Mesodermal cell (in vitro differentiated cells): ENCODE measurements around the gene MPPED1.

ENCODE experiments used
- H3K27ac ChIP-seq: 2 replicates; pipeline ENCODE4 v1.7.0; 2013; ENCODE audit warnings: mild to moderate bottlenecking, low read depth, low read length, moderate library complexity; ENCODE audit not compliant: severe bottlenecking
- H3K36me3 ChIP-seq: 2 replicates; pipeline ENCODE4 v1.7.1; 2013; ENCODE audit warnings: mild to moderate bottlenecking, low read length, moderate library complexity; ENCODE audit not compliant: control insufficient read depth, insufficient read depth
- H3K4me1 ChIP-seq: one replicate; pipeline ENCODE4 v1.7.1; 2013; ENCODE audit warnings: mild to moderate bottlenecking, low read length; ENCODE audit not compliant: insufficient read depth, control insufficient read depth, poor library complexity, severe bottlenecking
- H3K4me3 ChIP-seq: 2 replicates; pipeline ENCODE4 v1.7.0; 2013; ENCODE audit warnings: low read length, control low read depth, mild to moderate bottlenecking; ENCODE audit not compliant: insufficient read depth, poor library complexity, severe bottlenecking; ENCODE audit errors: extremely low read depth
- H3K9me3 ChIP-seq: 2 replicates; pipeline ENCODE4 v1.7.1; 2013; ENCODE audit warnings: mild to moderate bottlenecking, low read length, moderate library complexity; ENCODE audit not compliant: control insufficient read depth
- WGBS, 2 experiments: methylation state at CpG; one replicate each; pipeline ENCODE4 v1.1.5; 2013; ENCODE audit warnings: missing lambda C conversion rate in 2 of 2; ENCODE audit not compliant: insufficient coverage in 2 of 2; 5-methylcytosine and 5-hydroxymethylcytosine counted together

Gene MPPED1

GRCh38 chr22:43440556-43440955, 28.7 kb downstream of the MPPED1 start:
- Histone ChIP-seq H3K27ac (no peak overlapping the region), H3K9me3 (no peaks in the 10 kb centered on the region), H3K36me3 (no peaks in the 10 kb centered on the region), H3K4me3 (no peak overlapping the region), H3K4me1 (no peaks in the 10 kb centered on the region)
- 90 to 96% methylated on average over 3 to 4 of the region's 4 CpGs for WGBS, 2 experiments

GRCh38 chr22:43441216-43441615, 29.4 kb downstream of the MPPED1 start:
- Histone ChIP-seq H3K36me3 (no peaks in the 10 kb centered on the region), H3K4me3 (no peak overlapping the region), H3K27ac (no peak overlapping the region), H3K9me3 (no peaks in the 10 kb centered on the region), H3K4me1 (no peaks in the 10 kb centered on the region)
- WGBS, 2 experiments, result 63 to 77% methylated on average over 3 to 5 of the region's 6 CpGs

- H3K4me3 ChIP-seq, result no peak overlapping the region
- no peak overlapping the region for H3K27ac ChIP-seq
- H3K9me3 ChIP-seq, result no peaks in the 10 kb centered on the region
- WGBS, 2 experiments, result 62 to 67% methylated on average over 6 to 7 of the region's 8 CpGs
- no peaks in the 10 kb centered on the region for H3K4me1 ChIP-seq
- no peaks in the 10 kb centered on the region for H3K36me3 ChIP-seq
Observed at GRCh38 chr22:43441751-43442150, 29.9 kb downstream of the MPPED1 start.

GRCh38 chr22:43442386-43443151, 30.8 kb downstream of the MPPED1 start:
- H3K27ac ChIP-seq, result no peak overlapping the region
- H3K9me3 ChIP-seq, result no peaks in the 10 kb centered on the region
- no peaks in the 10 kb centered on the region for H3K4me1 ChIP-seq
- H3K36me3 ChIP-seq, result no peaks in the 10 kb centered on the region
- 89 to 92% methylated on average over 11 to 15 of the region's 16 CpGs for WGBS, 2 experiments
- H3K4me3 ChIP-seq, result no peak overlapping the region

GRCh38 chr22:43443152-43443471, 31.3 kb downstream of the MPPED1 start:
- no peaks in the 10 kb centered on the region for H3K9me3 ChIP-seq
- no peaks in the 10 kb centered on the region for H3K4me1 ChIP-seq
- no peak overlapping the region for H3K27ac ChIP-seq
- 59% methylated on average over 5 to 6 of the region's 6 CpGs for WGBS, 2 experiments
- H3K4me3 ChIP-seq, result no peak overlapping the region
- no peaks in the 10 kb centered on the region for H3K36me3 ChIP-seq

GRCh38 chr22:43446037-43446803, 34.4 kb downstream of the MPPED1 start:
- Histone ChIP-seq H3K27ac (no peak overlapping the region), H3K36me3 (no peaks in the 10 kb centered on the region), H3K4me1 (no peaks in the 10 kb centered on the region), H3K9me3 (no peaks in the 10 kb centered on the region), H3K4me3 (no peak overlapping the region)
- WGBS, 2 experiments, result 90% methylated on average over 10 of the region's 10 CpGs

GRCh38 chr22:43446916-43447315, 35.1 kb downstream of the MPPED1 start:
- H3K27ac ChIP-seq, result no peak overlapping the region
- no peak overlapping the region for H3K4me3 ChIP-seq
- no peaks in the 10 kb centered on the region for H3K36me3 ChIP-seq
- no peaks in the 10 kb centered on the region for H3K4me1 ChIP-seq
- H3K9me3 ChIP-seq, result no peaks in the 10 kb centered on the region
- WGBS, 2 experiments, result 76 to 77% methylated on average over 5 to 6 of the region's 8 CpGs

- Histone ChIP-seq H3K4me1 (no peaks in the 10 kb centered on the region), H3K4me3 (no peak overlapping the region), H3K36me3 (no peaks in the 10 kb centered on the region), H3K27ac (no peak overlapping the region), H3K9me3 (no peaks in the 10 kb centered on the region)
- 63 to 76% methylated on average over 5 to 7 of the region's 10 CpGs for WGBS, 2 experiments
Observed at GRCh38 chr22:43447380-43447779, 35.6 kb downstream of the MPPED1 start.

- Histone ChIP-seq H3K4me1 (no peaks in the 10 kb centered on the region), H3K27ac (no peak overlapping the region), H3K4me3 (no peak overlapping the region), H3K36me3 (no peaks in the 10 kb centered on the region), H3K9me3 (no peaks in the 10 kb centered on the region)
- WGBS, 2 experiments, result 92 to 93% methylated on average over 3 of the region's 3 CpGs
Observed at GRCh38 chr22:43448048-43448447, 36.2 kb downstream of the MPPED1 start.

- Histone ChIP-seq H3K36me3 (no peaks in the 10 kb centered on the region), H3K4me3 (no peak overlapping the region), H3K4me1 (no peaks in the 10 kb centered on the region), H3K9me3 (no peaks in the 10 kb centered on the region), H3K27ac (no peak overlapping the region)
- WGBS, 2 experiments, result 86 to 90% methylated on average over 10 of the region's 16 CpGs
Observed at GRCh38 chr22:43449205-43449830, 37.5 kb downstream of the MPPED1 start.

GRCh38 chr22:43449831-43450225, 38.0 kb downstream of the MPPED1 start:
- no peaks in the 10 kb centered on the region for H3K36me3 ChIP-seq
- H3K27ac ChIP-seq, result no peak overlapping the region
- H3K4me1 ChIP-seq, result no peaks in the 10 kb centered on the region
- 81 to 89% methylated on average over 5 to 8 of the region's 11 CpGs for WGBS, 2 experiments
- H3K9me3 ChIP-seq, result no peaks in the 10 kb centered on the region
- no peak overlapping the region for H3K4me3 ChIP-seq
